ENCODE results near the gene CHD8. TPM values are rescaled to one million over a fixed set of nuclear protein-coding genes. Genes with fewer than 3 reads are reported as not detected.
"Not testable (repeated sequence)": the region's sequence is repeated elsewhere in the genome, so short reads cannot be mapped to it uniquely, and the experiment has no call there.

CHD8 gene
- total RNA-seq, 1 donor from 2014 or later: 60.9 TPM

DNA sequence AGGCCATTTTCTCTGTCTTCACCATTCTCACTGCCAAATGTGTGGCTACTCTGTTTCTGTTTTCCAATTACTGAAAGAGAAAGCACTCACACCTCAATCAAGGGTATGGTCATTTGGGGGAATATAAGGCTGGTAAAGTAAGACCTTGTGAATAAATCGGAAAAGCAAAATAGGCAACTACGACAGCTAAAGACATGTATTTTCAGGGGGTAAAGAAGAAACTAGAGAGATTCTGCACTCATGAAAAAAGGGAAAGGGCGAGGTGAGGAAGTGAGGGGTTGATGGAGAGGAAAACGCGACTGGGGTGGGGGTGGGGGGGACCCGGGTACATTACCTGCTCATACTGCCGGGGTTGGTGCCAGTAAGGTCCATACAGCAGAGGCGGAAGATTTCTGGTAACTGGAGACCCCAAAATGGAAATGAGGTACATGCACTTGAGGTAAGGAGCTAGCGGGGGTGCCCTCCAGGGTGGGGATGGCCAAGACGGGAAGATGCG, 19.3 kb downstream of the CHD8 start:
- DNase-seq (ENCODE audit: low spot score): no peak

DNA sequence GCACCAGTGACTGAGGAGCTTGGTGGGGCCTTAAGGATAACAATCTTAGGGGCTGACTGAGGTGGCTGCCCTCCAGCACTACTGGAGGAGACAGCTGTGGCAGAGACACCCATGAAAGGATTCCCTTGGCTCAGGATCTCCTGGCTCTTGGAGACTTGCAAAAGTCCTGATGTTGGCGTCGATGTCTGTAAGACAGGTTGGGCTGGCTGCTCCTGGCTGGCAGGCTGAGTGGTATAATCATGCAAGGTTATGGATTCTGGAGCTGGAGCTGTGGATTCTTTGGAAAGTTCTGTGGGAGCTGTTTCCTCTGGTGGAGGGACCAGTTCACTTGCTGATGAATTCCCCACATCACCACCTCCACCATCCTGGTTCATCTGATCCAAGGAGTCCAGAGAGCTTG, 24.8 kb downstream of the CHD8 start:
- DNase-seq (ENCODE audit: low spot score): no peak

- DNase-seq (ENCODE audit: low spot score): no peak
Measured at GRCh38 chr14:21428930-21429329, 27.0 kb downstream of the CHD8 start.

- no peak for DNase-seq (ENCODE audit: low spot score)
Measured at GRCh38 chr14:21426692-21427091, 29.2 kb downstream of the CHD8 start.

GRCh38 chr14:21419528-21419927, 36.4 kb downstream of the CHD8 start:
- no peak for DNase-seq (ENCODE audit: low spot score)

GRCh38 chr14:21415329-21415728, 40.6 kb downstream of the CHD8 start:
- DNase-seq (ENCODE audit: low spot score): no peak

- no peak for DNase-seq (ENCODE audit: low spot score)
Measured at GRCh38 chr14:21414137-21414631, 41.7 kb downstream of the CHD8 start.

DNA sequence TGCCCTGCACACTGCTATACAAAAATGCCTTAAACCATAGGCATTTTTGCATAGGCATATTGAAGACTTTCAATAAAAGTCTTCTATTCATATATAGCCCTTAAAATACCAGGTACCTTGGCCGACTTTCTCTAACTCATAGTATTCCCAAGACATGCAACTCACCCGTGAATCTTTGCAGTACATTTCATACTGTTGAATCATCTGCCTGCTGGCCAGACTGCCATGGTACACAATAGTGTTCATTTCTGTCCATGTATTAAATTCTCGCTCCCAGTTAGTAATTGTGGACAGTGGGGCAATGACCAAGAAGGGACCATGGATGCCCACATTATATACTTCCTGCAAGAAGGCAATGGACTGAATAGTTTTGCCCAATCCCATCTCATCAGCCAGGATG, 47.8 kb downstream of the CHD8 start:
- DNase-seq (ENCODE audit: low spot score): no peak

GRCh38 chr14:21406213-21406612, 49.7 kb downstream of the CHD8 start:
- DNase-seq (ENCODE audit: low spot score): no peak

- no peak for DNase-seq (ENCODE audit: low spot score)
Measured at GRCh38 chr14:21405097-21405496, 50.8 kb downstream of the CHD8 start.

- DNase-seq (ENCODE audit: low spot score): no peak
Measured at GRCh38 chr14:21399311-21399870, 56.5 kb downstream of the CHD8 start.

GRCh38 chr14:21398901-21399300, 57.0 kb downstream of the CHD8 start:
- DNase-seq (ENCODE audit: low spot score): no peak

- no peak for DNase-seq (ENCODE audit: low spot score)
Measured at GRCh38 chr14:21395450-21395849, 60.5 kb downstream of the CHD8 start.

DNA sequence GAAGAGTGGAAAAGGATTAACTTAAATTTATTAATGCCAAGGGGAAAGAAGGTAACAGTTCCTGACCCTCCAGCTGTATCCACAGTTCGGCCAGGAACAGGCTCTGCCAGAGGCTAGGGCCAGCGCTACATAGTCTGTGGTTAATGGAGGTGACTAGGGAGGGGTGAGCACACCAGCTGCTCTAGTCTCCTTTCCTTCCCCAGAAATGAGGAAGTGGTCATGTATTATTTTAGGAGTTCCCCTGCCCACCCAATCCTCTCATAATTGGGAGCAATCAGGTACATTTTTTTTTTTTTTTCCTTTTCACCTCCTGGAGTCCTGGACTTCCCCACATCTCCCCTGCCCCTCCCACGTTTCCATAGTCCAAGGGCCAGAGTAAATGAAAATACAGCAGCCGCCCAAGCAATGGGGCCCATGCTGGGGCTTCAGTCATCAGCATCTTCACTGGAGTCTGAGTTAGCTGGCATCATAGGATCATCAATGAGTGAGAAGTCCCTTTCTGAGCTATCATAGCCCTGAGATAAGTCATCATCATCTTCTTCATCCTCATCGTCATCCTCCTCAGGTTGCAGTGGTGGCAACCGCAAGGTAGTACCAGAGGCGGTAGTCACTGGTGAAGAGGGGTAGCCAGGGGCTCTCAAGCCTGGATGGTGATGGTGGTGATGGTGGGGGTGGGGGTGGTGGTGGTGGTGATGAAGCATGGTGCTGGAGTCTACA, 70.6 kb downstream of the CHD8 start:
- DNase-seq (ENCODE audit: low spot score): no peak

DNA sequence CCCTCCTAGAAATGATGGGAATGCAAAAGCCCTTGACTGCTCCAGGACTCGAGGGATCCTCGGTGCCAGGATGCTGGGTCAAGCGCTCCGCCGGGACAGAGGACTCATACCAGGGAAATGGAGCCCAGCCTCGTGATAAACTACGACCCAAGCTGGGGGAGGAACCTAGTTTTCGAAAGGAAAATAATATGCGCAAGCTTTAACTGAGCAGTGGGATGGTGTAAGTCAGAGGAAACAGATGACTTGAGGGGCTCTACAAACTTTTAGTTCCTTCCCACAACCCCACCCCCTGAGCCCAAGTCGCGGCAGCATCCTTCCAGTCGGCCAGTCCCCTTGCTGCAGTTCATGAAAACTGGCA, 71.5 kb downstream of the CHD8 start:
- DNase-seq (ENCODE audit: low spot score): no peak

- peak; percentile 99 for DNase-seq (ENCODE audit: low spot score)
Measured at GRCh38 chr14:21383848-21384493, 72.0 kb downstream of the CHD8 start, which contains the start of gene SUPT16H. Gene SUPT16H (minus strand): TSS chr14:21384019. CDS start chr14:21383927, 92 bp downstream.

- no peak for DNase-seq (ENCODE audit: low spot score)
Measured at GRCh38 chr14:21382886-21383847, 72.8 kb downstream of the CHD8 start.

- no peak for DNase-seq (ENCODE audit: low spot score)
Measured at GRCh38 chr14:21382095-21382494, 73.8 kb downstream of the CHD8 start.

DNA sequence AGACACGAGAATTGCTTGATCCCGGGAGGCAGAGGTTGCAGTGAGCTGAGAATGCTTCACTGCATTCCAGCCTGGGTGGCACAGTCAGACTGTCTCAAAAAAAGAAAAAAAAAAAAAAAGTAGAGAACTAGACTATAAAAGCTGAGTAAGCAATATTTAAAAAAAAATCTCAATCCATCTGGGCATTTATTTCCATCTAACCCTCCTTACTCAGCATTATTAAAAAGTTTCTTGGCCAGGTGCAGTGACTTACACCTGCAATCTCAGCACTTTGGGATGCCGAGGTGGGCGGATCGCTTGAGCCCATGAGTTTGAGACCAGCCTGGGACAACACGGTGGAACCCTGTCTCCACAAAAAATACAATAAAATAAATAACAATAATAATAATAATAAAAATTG, 76.6 kb downstream of the CHD8 start:
- DNase-seq (ENCODE audit: low spot score): no peak

DNA sequence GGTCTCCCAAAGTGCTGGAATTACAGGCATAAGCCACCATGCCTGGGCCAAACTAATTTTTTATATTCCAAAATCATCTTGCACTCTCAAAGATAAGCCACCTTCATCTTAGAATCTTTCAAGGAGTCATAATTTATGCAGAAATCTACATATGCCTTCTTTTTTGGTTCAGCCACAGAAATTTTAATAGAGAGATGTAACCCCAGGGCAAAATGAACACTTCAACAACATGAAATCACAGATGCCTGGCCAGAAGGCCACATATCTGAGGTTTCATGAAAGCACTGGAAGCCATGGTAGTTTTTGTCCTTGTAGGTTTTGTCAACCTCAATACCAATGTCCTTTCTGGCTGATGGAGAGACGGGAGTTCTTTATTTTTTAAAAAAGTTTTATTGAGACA, 81.9 kb downstream of the CHD8 start:
- DNase-seq (ENCODE audit: low spot score): no peak

DNA sequence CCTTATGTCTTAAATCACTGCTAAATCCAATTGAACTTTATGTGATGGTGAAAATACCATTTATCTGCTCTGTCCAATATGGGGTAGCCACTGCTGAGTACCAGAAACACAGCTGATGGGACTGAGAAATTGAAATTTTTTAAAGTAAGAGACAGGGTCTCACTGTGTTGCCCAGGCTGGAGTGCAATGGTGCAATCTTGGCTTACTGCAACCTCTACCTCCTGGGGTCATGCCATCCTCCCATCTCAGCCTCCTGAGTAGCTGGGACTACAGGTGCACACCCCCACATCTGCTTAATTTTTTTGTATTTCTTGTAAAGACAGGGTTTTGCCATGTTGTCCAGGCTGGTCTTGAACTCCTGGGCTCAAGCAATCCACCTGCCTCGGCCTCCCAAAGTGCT, 83.1 kb downstream of the CHD8 start:
- not testable (repeated sequence) for DNase-seq (ENCODE audit: low spot score)

Measured in mesenteric fat pad (tissue), 1 donor.